Neural cell (in vitro differentiated cells): Measurements from ENCODE around the gene MRPL24.

Experiments
- CTCF ChIP-seq: fragments of 450-650 bp; IDR thresholded peaks from 2 replicates; pipeline ENCODE4 v1.5.1; 2014; ENCODE audit warnings: antibody characterized with exemption, mild to moderate bottlenecking, moderate library complexity; ENCODE audit not compliant: poor library complexity, severe bottlenecking
- EP300 ChIP-seq: fragments of 450-650 bp; conservative IDR thresholded peaks from 2 replicates; pipeline ENCODE4 v1.6.1; 2014; ENCODE audit warnings: antibody characterized with exemption, mild to moderate bottlenecking, moderate library complexity; ENCODE audit not compliant: poor library complexity, severe bottlenecking
- EZH2 ChIP-seq: fragments of 200-600, 300-800 bp; shearing (Covaris generic), sonication (generic); IDR thresholded peaks from 2 replicates; pipeline ENCODE4 v1.6.1; 2014; ENCODE audit warnings: antibody characterized with exemption, low read length, borderline replicate concordance, mild to moderate bottlenecking; ENCODE audit not compliant: insufficient read depth, poor library complexity, severe bottlenecking
- POLR2AphosphoS5 ChIP-seq: IDR thresholded peaks from 2 replicates; pipeline ENCODE4 v1.6.1; 2012
- REST ChIP-seq: IDR thresholded peaks from 2 replicates; pipeline ENCODE4 v1.6.1; 2012; ENCODE audit warnings: borderline replicate concordance
- SMC3 ChIP-seq: fragments of 450-650 bp; conservative IDR thresholded peaks from 2 replicates; pipeline ENCODE4 v1.6.1; 2014; ENCODE audit warnings: antibody characterized with exemption, mild to moderate bottlenecking, moderate library complexity; ENCODE audit not compliant: poor library complexity
- TAF1 ChIP-seq: IDR thresholded peaks from 2 replicates; pipeline ENCODE4 v1.6.1; 2012; ENCODE audit warnings: low read depth

GRCh38 chr1:156746406-156746727 is 5.5 kb upstream of the MRPL24 start:
- TF ChIP-seq TAF1 (no peak), EP300 (no peak), POLR2AphosphoS5 (no peak), CTCF (no peak), EZH2 (no peak), REST (no peak), SMC3 (no peak)
